ENCODE results near the gene GZMA.

DNA sequence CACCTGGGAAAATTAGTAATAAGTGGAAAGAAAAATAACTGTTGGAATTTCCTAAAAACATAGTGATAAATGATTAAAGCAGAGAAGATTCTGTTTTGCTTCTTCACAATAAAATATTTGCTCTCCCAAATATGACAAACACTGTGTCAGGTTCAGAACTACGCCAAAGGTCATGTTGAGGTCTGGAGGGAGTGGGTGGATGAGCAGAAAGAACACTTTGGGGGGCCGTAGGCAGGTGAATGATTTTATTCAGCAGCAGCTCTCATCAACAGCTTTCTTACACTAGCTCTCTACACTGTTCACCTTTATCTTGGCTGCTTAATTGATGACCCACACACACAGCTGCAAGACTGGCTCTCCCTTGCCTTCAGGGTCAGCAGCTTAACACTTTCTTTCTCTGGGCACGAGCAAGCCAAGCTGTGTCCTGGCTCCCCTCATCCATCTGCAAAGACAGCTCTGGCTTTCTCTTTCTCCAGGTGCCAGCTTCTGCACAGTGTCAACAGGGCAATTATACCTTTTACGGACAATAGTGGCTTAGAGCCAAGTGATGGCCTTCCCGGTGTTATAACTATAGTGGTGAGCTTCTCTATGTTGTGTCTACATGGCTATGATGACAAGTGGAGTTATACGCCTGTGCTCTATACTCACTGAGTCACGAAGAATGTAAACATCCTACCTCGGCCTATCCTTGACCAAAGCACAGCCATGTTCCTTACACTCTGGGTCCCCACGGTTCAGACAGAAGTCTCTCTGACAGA lies 38.6 kb downstream of the GZMA start:
- TF ChIP-seq, protein P1, sequence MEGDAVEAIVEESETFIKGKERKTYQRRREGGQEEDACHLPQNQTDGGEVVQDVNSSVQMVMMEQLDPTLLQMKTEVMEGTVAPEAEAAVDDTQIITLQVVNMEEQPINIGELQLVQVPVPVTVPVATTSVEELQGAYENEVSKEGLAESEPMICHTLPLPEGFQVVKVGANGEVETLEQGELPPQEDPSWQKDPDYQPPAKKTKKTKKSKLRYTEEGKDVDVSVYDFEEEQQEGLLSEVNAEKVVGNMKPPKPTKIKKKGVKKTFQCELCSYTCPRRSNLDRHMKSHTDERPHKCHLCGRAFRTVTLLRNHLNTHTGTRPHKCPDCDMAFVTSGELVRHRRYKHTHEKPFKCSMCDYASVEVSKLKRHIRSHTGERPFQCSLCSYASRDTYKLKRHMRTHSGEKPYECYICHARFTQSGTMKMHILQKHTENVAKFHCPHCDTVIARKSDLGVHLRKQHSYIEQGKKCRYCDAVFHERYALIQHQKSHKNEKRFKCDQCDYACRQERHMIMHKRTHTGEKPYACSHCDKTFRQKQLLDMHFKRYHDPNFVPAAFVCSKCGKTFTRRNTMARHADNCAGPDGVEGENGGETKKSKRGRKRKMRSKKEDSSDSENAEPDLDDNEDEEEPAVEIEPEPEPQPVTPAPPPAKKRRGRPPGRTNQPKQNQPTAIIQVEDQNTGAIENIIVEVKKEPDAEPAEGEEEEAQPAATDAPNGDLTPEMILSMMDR (IDR thresholded peaks at IDR 0.05), result no peak
- no peak for TF ChIP-seq POLR2A (IDR thresholded peaks at IDR 0.05)
